K562 (cell line): ENCODE data around the gene BTRC. TPM values are rescaled to one million over a fixed set of nuclear protein-coding genes. Genes with fewer than 3 reads are reported as not detected.

Experiments
- ATAC-seq: fragments of 200-7000 bp; cut with Tn5 transposase; 3 replicates; pipeline ENCODE4 v1.9.1; 2020; ENCODE audit warnings: moderate library complexity
- BruUV-seq: library from RNA; stranded (reverse); fragments of 400-500 nt; replicated peaks from 2 replicates; lab custom pipeline; 2021; lab: Mats Ljungman, UMichigan
- CTCF ChIA-PET: fragments of 300-600 bp; formaldehyde crosslinking; extraction: SDS; loops from one replicate; lab custom pipeline; 2021; ENCODE audit warnings: low intra/inter-chr PET ratio; lab: Yijun Ruan, JAX
- POLR2A ChIA-PET: fragments of 300-600, 350-650 bp; sonication (Branson Sonifier 250); formaldehyde crosslinking; extraction: SDS; loops from one replicate; lab custom pipeline; 2021; ENCODE audit warnings: antibody characterized with exemption, inconsistent platforms; lab: Yijun Ruan, JAX
- DNase-seq, 4 experiments: peaks; one replicate each; pipeline versions ENCODE4 v3.0.0 to v3.0.0-alpha.2; 2011 to 2018; ENCODE audit warnings: low spot score in 3 of 4, mixed read lengths in 3 of 4; ENCODE audit errors: extremely low read depth in 1 of 4
- FAIRE-seq: peaks from 2 replicates; lab custom pipeline; 2011; peaks lifted over from hg19 to GRCh38; lab: Jason Lieb, UNC
- H2AFZ ChIP-seq: 2 replicates; pipeline ENCODE4 v1.6.0; 2011; ENCODE audit warnings: low read depth, low read length, control low read depth, inconsistent platforms
- H3K27ac ChIP-seq: fragments of 200-600 bp; 3 replicates; pipeline ENCODE4 v1.8.0; 2011; ENCODE audit warnings: low read depth, mild to moderate bottlenecking, control low read depth, inconsistent platforms, low read length, moderate library complexity, mixed read lengths; ENCODE audit errors: extremely low read depth
- H3K27me3 ChIP-seq, 2 experiments: fragments of 300-600 bp in 1 of 2; 2 replicates in 1 of 2; 3 replicates in 1 of 2; pipeline versions ENCODE4 v1.6.0 to v1.8.0; 2011; ENCODE audit warnings: inconsistent platforms in 2 of 2, low read length in 2 of 2, mild to moderate bottlenecking in 1 of 2, mixed read lengths in 1 of 2, moderate library complexity in 1 of 2; ENCODE audit not compliant: control insufficient read depth in 2 of 2, insufficient read depth in 2 of 2
- H3K36me3 ChIP-seq: fragments of 300-600 bp; 3 replicates; pipeline ENCODE4 v1.8.0; 2011; ENCODE audit warnings: mild to moderate bottlenecking, low read length, inconsistent platforms; ENCODE audit not compliant: control insufficient read depth, insufficient read depth
- H3K4me1 ChIP-seq, 2 experiments: fragments of 200-600 bp in 1 of 2; replicated peaks in 1 of 2; 2 replicates in 1 of 2; 3 replicates in 1 of 2; pipeline versions ENCODE4 v1.5.1 to v1.8.0; 2011; ENCODE audit warnings: inconsistent platforms in 2 of 2, low read length in 2 of 2, mild to moderate bottlenecking in 1 of 2, mixed read lengths in 1 of 2, moderate library complexity in 1 of 2; ENCODE audit not compliant: control insufficient read depth in 2 of 2, insufficient read depth in 2 of 2
- H3K4me2 ChIP-seq: 2 replicates; pipeline ENCODE4 v1.6.1; 2011; ENCODE audit warnings: low read length, control low read depth, inconsistent platforms, mixed read lengths; ENCODE audit not compliant: insufficient read depth
- H3K4me3 ChIP-seq: fragments of 200-600 bp; sonication (generic), shearing (Covaris generic); 2 replicates; pipeline ENCODE4 v1.5.1; 2016; ENCODE audit warnings: control low read depth, inconsistent platforms
- H3K79me2 ChIP-seq: fragments of 200-600 bp; 3 replicates; pipeline ENCODE4 v1.8.0; 2011; ENCODE audit warnings: low read length, inconsistent platforms; ENCODE audit not compliant: control insufficient read depth, insufficient read depth
- H3K9ac ChIP-seq, 2 experiments: 2 replicates each; pipeline versions ENCODE4 v1.6.0 to v1.6.1; 2011; ENCODE audit warnings: low read depth in 2 of 2, low read length in 2 of 2, control low read depth in 1 of 2, inconsistent platforms in 1 of 2, mild to moderate bottlenecking in 1 of 2, mixed read lengths in 1 of 2; ENCODE audit not compliant: insufficient read depth in 1 of 2
- H3K9me1 ChIP-seq: one replicate; pipeline ENCODE4 v1.6.0; 2011; ENCODE audit warnings: inconsistent platforms, mild to moderate bottlenecking, low read length, moderate library complexity; ENCODE audit not compliant: control insufficient read depth, insufficient read depth
- H3K9me3 ChIP-seq: replicated peaks from 2 replicates; pipeline ENCODE4 v1.5.1; 2011; ENCODE audit warnings: low read depth, low read length, inconsistent platforms; ENCODE audit not compliant: control insufficient read depth, insufficient read depth
- H4K20me1 ChIP-seq: replicated peaks from 2 replicates; pipeline ENCODE4 v1.6.1; 2011; ENCODE audit warnings: low read length, inconsistent platforms, mixed read lengths; ENCODE audit not compliant: control insufficient read depth, insufficient read depth
- RBM14 ChIP-seq: fragments of 200-400 bp; formaldehyde crosslinking; IDR thresholded peaks from 2 replicates; pipeline ENCODE4 v1.6.1; 2018; ENCODE audit warnings: low read depth, mild to moderate bottlenecking, low read length, moderate library complexity, borderline replicate concordance; ENCODE audit not compliant: insufficient read depth
- RBM22 ChIP-seq: fragments of 200-400 bp; formaldehyde crosslinking; IDR thresholded peaks from 2 replicates; pipeline ENCODE4 v1.6.1; 2018; ENCODE audit warnings: low read length, low read depth; ENCODE audit not compliant: poor library complexity, severe bottlenecking
- SNIP1 ChIP-seq: fragments of 450-650 bp; IDR thresholded peaks from 2 replicates; pipeline ENCODE4 v1.7.1; 2017; ENCODE audit warnings: low read depth, mild to moderate bottlenecking
- SREBF1 ChIP-seq: fragments of 150-350 bp; IDR thresholded peaks from 2 replicates; pipeline ENCODE4 v1.6.1; 2014; ENCODE audit warnings: antibody characterized with exemption, low read depth, low read length, borderline replicate concordance
- ZNF778 ChIP-seq: fragments of 450-650 bp; formaldehyde crosslinking; IDR thresholded peaks from 2 replicates; pipeline ENCODE4 v1.4.0; 2020; ENCODE audit warnings: mild to moderate bottlenecking, moderate library complexity
- WGBS: fragments of 100-300 bp; shearing (Covaris generic); methylation state at CpG from one replicate; pipeline ENCODE4 v1.1.6; 2016; ENCODE audit warnings: low coverage, mixed read lengths; ENCODE audit not compliant: insufficient coverage; ENCODE audit errors: missing lambda C conversion rate; 5-methylcytosine and 5-hydroxymethylcytosine counted together
- in situ Hi-C: fragments of 300-500 bp; cut with MboI; formaldehyde crosslinking; loops from 4 replicates; pipeline ENCODE4 v1.15.0; 2018; ENCODE audit warnings: inconsistent platforms, mixed read lengths
- intact Hi-C: fragments of 100-400 bp; cut with micrococcal nuclease; formaldehyde crosslinking; loops from 2 replicates; pipeline ENCODE4 v1.14.2; 2022
- polyA plus RNA-seq, 8 experiments: library from polyadenylated mRNA; depleted of rRNA in 4 of 8; stranded (reverse) in 5 of 8; unstranded in 3 of 8; fragments of >200 nt; fragmentation: Nextera tagmentation in 2 of 8; fragmentation: Illumina TruSeq in 1 of 8; extraction: Ambion mirVana in 2 of 8; extraction: Trizol in 1 of 8; gene quantifications; 2 replicates each; pipeline versions ENCODE4 v1.2.1 to v1.2.3, GENCODE V29; 2011 to 2014; ENCODE audit warnings: inconsistent platforms in 1 of 8, missing spikeins in 1 of 8
- total RNA-seq, 7 experiments: library from RNA; depleted of rRNA in 6 of 7; stranded (reverse); fragments of >200 nt in 6 of 7; fragmentation: Illumina TruSeq in 2 of 7; extraction: Trizol in 2 of 7; gene quantifications; 2 replicates each; pipeline versions ENCODE4 v1.2.1 to v1.2.3, GENCODE V29; 2011 to 2021; ENCODE audit warnings: low replicate concordance in 1 of 7

The BTRC gene
- total and polyA plus RNA-seq, 9 of the 15 experiments (the other 6 are each of a cell fraction or from before 2014, with no cell fraction given), result 1.6 to 15.4 (median 7.0) TPM

DNA sequence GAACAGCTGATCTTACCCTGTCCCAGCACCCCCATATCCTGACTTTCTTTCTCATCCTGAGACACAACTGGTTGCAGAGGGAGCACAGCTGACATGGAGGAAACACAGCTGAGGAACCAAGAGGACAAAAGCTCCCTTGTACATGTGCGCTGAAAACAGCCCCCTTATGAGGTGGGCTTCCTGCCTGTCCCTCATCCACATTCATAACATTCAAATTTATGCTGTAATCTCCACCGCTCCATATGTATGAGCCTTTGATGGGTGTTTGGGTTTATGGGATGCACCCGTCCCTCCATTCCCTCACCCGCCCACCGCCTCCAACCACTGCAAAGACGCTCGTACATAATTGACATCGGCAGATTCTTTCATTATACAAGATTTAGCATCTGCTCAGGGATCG lies 49.6 kb upstream of the BTRC start (continued):
- no peak for TF ChIP-seq RBM14

DNA sequence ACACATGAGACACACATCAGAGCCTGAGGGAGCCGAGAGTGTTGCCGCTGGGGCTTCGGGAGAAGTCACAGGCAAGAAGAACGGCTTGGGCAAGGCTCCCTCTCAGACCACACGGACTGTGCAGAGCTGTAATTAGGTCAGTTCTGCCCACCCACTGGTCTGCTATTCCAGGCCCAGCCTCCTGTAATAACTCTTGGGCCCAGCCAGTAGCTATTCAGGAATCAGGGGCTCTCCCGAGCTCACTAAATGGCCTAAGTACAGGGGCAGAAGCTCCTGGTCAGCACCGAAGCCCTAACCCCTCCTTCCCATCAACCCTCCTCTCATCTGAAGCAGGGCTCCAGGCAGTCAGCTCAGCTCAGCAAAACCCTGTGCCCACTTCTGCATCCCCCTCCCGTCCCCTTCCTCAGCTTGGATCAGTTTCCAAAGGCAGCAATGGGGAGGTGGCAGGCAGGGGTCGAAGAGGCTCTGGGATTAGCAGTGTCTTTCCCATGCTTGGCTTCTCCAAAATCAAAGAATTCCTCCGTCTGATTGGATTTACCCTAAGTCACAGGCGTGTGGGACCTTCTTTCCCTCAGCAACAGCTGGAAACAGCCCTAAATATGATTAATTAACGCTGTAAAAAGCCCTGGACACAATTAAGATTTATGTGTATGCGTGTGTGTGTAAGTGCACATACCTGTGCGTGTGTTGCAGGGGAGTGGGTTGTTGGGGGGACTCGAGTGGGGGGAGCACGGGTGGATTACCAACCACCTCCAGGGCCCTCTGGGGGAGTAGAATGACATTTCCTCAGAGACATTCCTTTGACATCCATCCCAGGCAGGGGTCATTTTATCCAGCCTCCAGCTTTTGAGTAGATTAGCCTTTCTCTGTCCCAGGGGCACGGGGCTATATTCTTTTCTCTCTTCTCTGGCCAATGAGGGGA lies 48.4 kb upstream of the BTRC start:
- H3K36me3 ChIP-seq, result no peaks in the 10 kb centered on the region
- no peak overlapping the region for H3K9ac ChIP-seq
- intact Hi-C loops, result no loop called here
- no peak overlapping the region for H3K27ac ChIP-seq
- no peaks in the 10 kb centered on the region for H3K9me3 ChIP-seq
- CTCF ChIA-PET, result no interaction called here
- WGBS, result 3% methylated on average over 16 of the region's 17 CpGs
- H3K27me3 ChIP-seq, result peaks cover 6 to 22% of the 10 kb centered on the region in 2 experiments; a peak in 4 of 5 replicates
- TF ChIP-seq SNIP1 (no peak), ZNF778 (no peak), RBM22 (no peak), SREBF1 (no peak)
- POLR2A ChIA-PET, result interaction anchor here (1.0 kb wide), 1 partner anchor 14 kb away, joined by 3 read pairs; no protein-coding TSS in a partner anchor
- FAIRE-seq, result no peak
- no peak for ATAC-seq
- H3K79me2 ChIP-seq, result no peaks in the 10 kb centered on the region
- in situ Hi-C loops, result no loop called here
- H3K9me1 ChIP-seq, result no peaks in the 10 kb centered on the region
- H2AFZ ChIP-seq, result no peak overlapping the region
- H3K4me3 ChIP-seq, result no peak overlapping the region
- H3K4me2 ChIP-seq, result no peak overlapping the region
- H3K4me1 ChIP-seq, result peaks cover 0 to 4% of the 10 kb centered on the region in 2 experiments; a peak in 2 of 5 replicates
- DNase-seq, result no peak
- BruUV-seq, result no TSS peak
- H4K20me1 ChIP-seq, result no peaks in the 10 kb centered on the region
